GM12892 (cell line): ENCODE data around the gene FOXL1.

ENCODE experiments used
- POLR2AphosphoS5 ChIP-seq: IDR thresholded peaks from 2 replicates; pipeline ENCODE4 v1.6.1; 2011; ENCODE audit warnings: low read depth, low read length, control low read depth
- TAF1 ChIP-seq: IDR thresholded peaks from 2 replicates; pipeline ENCODE4 v1.6.1; 2011; ENCODE audit warnings: low read depth, mild to moderate bottlenecking, control low read depth, low read length, borderline replicate concordance

GRCh38 chr16:86555704-86556075 lies 22.7 kb upstream of the FOXL1 start:
- TF ChIP-seq POLR2AphosphoS5 (no peak), TAF1 (no peak)
